ENCODE data around the gene THADA.
"Not testable (repeated sequence)": the region's sequence is repeated elsewhere in the genome, so short reads cannot be mapped to it uniquely, and the experiment has no call there.

THADA gene

DNA sequence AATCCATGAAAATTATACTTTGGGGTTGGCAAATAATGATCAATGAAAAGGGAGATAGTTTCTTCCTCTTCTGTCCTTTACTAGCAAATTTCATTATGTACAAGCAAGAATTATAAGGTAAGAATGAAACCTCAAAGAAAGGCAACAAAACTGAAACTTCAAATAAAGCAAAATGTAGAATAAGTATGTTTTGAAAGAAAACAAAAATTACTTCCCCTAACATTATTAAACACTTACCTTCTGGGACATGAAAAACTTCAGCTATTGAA, 29.4 kb downstream of the THADA start:
- Mint-ChIP-seq H3K4me3 (no peak overlapping the region), H3K36me3 (peaks cover 23% of the 10 kb centered on the region), H3K27me3 (no peaks in the 10 kb centered on the region), H3K27ac (no peak overlapping the region), H3K4me1 (ENCODE audit: low read depth) (peaks cover 23% of the 10 kb centered on the region), H3K9me3 (ENCODE audit: low read depth) (no peaks in the 10 kb centered on the region)

DNA sequence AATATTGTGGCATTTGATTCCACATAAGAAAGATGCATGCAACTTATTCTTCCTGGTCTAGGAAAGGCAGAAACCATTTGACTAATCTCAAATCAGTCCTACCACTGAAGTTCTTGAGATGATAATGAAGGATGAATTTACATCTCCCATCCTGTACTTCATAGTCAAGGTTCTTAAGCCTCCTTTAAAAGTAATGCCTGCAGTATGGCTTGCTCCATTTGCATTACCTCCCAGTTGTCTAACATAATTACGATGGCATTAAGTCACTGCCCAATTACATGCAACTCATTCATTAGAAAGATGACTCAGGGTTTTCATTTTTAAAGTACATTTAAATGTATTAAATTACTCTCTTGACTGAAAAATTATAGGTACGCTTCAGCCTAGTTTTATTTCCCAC, 32.2 kb downstream of the THADA start:
- H3K27me3 Mint-ChIP-seq = no peaks in the 10 kb centered on the region
- H3K4me3 Mint-ChIP-seq = no peak overlapping the region
- no peak overlapping the region for H3K27ac Mint-ChIP-seq
- H3K36me3 Mint-ChIP-seq = peaks cover 19% of the 10 kb centered on the region
- peaks cover 30% of the 10 kb centered on the region for H3K4me1 Mint-ChIP-seq (ENCODE audit: low read depth)
- no peaks in the 10 kb centered on the region for H3K9me3 Mint-ChIP-seq (ENCODE audit: low read depth)

DNA sequence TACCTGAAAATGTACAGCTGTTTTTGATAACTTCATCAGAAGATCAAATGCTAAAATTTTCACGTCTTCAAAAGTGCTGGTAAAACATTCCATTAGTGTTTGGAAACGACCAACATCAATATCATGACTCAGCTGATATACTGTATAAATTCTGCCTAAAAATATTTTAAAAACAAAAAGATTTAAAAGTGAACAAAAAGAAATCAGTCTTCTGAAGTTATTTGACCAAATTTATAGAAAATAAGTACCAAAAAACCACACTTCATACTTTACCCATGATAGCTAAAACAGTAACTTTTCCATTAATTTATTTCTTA, 35.6 kb downstream of the THADA start:
- no peak overlapping the region for H3K27ac Mint-ChIP-seq
- H3K4me1 Mint-ChIP-seq (ENCODE audit: low read depth) = peaks cover 20% of the 10 kb centered on the region
- H3K36me3 Mint-ChIP-seq = peaks cover 20% of the 10 kb centered on the region
- H3K27me3 Mint-ChIP-seq = no peaks in the 10 kb centered on the region
- no peak overlapping the region for H3K4me3 Mint-ChIP-seq
- H3K9me3 Mint-ChIP-seq (ENCODE audit: low read depth) = no peaks in the 10 kb centered on the region

DNA sequence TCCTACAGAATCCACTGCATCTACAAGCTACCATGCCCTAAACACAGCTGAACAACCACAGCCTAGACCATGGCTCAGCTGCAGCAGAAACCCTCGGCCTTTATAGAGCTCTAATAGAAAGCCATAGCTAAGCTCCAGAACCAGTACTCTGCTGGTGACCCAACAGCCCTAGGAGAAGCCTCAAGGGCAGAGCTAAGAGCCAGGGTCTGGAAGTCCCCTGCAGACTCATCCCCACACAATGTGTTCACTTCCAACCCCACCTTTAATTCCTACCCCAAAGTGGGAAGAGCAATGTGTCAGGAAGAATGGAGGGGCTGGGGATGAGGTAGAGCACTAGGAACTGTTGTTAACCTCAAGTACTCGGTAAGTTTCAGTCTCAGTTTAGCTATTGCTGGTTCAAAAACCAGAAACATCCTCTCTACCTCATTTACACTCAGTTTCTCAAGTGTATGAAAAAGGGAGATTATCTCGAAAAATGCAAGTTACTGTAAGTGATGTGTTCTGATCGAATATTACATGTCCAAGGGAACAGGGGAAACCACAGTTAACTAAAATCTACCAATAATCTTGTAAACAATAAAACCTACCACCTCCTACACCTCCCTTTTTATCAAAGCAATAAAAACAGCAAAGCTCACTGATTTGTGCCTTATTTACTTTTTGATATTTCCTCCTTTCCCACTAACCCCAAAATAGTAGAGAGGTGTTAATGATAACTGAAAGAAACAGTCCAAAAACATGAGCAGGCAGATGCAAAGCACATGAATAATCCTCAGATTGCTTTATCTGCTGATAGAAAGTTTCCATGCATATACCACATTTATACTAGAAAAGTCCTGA, 36.2 kb downstream of the THADA start:
- H3K27me3 Mint-ChIP-seq = no peaks in the 10 kb centered on the region
- no peaks in the 10 kb centered on the region for H3K9me3 Mint-ChIP-seq (ENCODE audit: low read depth)
- peaks cover 20% of the 10 kb centered on the region for H3K36me3 Mint-ChIP-seq
- peak overlapping the region; percentile 56 for H3K27ac Mint-ChIP-seq
- H3K4me1 Mint-ChIP-seq (ENCODE audit: low read depth) = peaks cover 20% of the 10 kb centered on the region
- H3K4me3 Mint-ChIP-seq = no peak overlapping the region

DNA sequence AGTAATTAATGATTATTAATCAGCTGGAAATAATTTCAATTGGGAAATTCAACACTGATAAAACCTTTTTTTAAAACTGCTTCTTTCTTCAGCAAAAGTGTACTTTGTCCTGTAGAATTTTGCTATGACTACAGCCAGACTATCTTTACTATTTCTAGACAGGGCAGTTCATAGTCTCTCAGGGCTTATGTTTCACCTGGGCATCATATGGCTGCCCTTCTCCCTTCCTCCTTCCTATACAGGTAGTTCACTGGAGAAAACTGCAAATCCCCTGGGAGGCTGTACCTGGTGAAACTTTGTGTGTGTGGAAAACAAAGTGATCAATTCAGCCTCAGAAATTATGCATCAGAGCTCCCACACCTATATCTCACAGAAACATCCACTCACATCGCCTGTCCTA, 38.6 kb downstream of the THADA start:
- no peak overlapping the region for H3K27ac Mint-ChIP-seq
- no peaks in the 10 kb centered on the region for H3K9me3 Mint-ChIP-seq (ENCODE audit: low read depth)
- no peaks in the 10 kb centered on the region for H3K27me3 Mint-ChIP-seq
- peaks cover 15% of the 10 kb centered on the region for H3K4me1 Mint-ChIP-seq (ENCODE audit: low read depth)
- peaks cover 20% of the 10 kb centered on the region for H3K36me3 Mint-ChIP-seq
- no peak overlapping the region for H3K4me3 Mint-ChIP-seq

DNA sequence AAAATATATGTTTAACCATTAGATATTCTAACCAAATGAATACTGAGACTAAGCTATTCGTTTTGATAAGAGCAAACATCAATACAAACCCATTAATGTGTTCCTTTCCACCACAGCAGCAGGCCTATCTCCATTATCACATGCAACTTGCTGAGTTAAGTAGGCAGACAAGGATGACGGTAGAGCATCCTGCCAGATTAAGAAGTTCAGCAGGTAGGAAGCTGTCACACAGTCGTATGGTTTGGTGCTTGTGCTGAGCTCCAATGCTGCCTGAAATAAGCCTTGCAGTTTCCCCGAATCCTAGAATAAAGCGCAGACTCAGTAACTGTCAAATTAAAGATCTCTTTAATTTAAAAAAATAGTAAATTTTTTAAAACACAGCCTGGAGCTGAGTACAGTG, 39.6 kb downstream of the THADA start:
- H3K36me3 Mint-ChIP-seq = peaks cover 17% of the 10 kb centered on the region
- H3K27ac Mint-ChIP-seq = no peak overlapping the region
- no peaks in the 10 kb centered on the region for H3K9me3 Mint-ChIP-seq (ENCODE audit: low read depth)
- no peaks in the 10 kb centered on the region for H3K27me3 Mint-ChIP-seq
- peaks cover 11% of the 10 kb centered on the region for H3K4me1 Mint-ChIP-seq (ENCODE audit: low read depth)
- no peak overlapping the region for H3K4me3 Mint-ChIP-seq

DNA sequence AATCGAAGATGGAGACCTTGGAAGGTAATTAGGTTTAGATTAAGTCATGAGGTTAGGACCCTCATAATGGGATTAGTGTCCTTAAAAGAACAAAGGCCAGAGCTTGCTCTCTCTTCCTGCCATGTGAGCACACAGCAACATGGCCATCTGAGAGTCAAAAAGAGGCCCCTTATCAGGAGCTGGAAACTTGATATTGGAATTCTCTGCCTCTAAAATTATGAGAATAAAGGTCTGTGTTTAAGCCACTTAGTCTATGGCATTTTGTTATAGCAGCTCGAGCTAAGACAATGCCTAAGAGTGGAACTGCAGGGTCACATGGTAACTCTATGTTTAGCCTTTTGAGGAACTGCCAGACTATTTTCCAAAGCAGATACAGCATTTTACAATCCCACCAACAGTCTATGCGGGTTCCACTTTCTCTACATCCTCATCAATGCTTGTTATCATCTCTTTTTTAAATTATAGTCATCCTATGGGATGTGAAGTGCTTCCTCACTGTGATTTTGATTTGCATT, 42.4 kb downstream of the THADA start:
- H3K36me3 Mint-ChIP-seq = peaks cover 30% of the 10 kb centered on the region
- no peak overlapping the region for H3K4me3 Mint-ChIP-seq
- H3K9me3 Mint-ChIP-seq (ENCODE audit: low read depth) = no peaks in the 10 kb centered on the region
- H3K4me1 Mint-ChIP-seq (ENCODE audit: low read depth) = peaks cover 6% of the 10 kb centered on the region
- H3K27me3 Mint-ChIP-seq = no peaks in the 10 kb centered on the region
- H3K27ac Mint-ChIP-seq = no peak overlapping the region

DNA sequence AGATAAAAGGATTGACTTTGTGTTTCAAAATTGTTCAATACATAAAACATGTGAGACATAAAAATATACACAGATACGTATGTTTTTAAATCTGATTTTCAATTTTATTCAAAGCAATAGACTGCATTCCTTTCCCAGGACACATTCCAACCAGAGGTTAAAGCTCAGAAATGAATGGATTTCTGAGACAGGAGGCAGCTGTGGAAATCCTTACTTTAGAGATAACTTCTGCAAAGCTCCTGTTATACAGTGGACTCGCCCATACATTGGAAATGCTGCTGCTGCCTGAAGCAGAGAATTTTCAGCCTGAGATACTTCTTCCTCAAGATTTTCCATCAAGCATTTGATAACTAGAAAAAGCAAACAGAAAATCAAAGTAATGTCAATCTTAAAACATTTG, 43.8 kb downstream of the THADA start:
- H3K4me1 Mint-ChIP-seq (ENCODE audit: low read depth) = peaks cover 6% of the 10 kb centered on the region
- H3K36me3 Mint-ChIP-seq = peaks cover 26% of the 10 kb centered on the region
- H3K27ac Mint-ChIP-seq = no peak overlapping the region
- no peaks in the 10 kb centered on the region for H3K27me3 Mint-ChIP-seq
- H3K9me3 Mint-ChIP-seq (ENCODE audit: low read depth) = no peaks in the 10 kb centered on the region
- H3K4me3 Mint-ChIP-seq = no peak overlapping the region

DNA sequence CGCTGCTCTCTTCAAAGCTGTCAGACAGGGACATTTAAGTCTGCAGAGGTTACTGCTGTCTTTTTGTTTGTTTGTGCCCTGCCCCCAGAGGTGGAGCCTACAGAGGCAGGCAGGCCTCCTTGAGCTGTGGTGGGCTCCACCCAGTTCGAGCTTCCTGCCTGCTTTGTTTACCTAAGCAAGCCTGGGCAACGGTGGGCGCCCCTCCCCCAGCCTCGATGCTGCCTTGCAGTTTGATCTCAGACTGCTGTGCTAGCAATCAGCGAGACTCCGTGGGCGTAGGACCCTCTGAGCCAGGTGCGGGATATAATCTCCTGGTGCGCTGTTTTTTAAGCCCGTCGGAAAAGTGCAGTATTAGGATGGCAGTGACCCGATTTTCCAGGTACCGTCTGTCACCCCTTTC, 47.5 kb downstream of the THADA start:
- H3K9me3 Mint-ChIP-seq (ENCODE audit: low read depth); H3K4me1 Mint-ChIP-seq (ENCODE audit: low read depth); H3K27ac Mint-ChIP-seq; H3K27me3 Mint-ChIP-seq; H3K4me3 Mint-ChIP-seq: not testable (repeated sequence)
- peaks cover 24% of the 10 kb centered on the region for H3K36me3 Mint-ChIP-seq

DNA sequence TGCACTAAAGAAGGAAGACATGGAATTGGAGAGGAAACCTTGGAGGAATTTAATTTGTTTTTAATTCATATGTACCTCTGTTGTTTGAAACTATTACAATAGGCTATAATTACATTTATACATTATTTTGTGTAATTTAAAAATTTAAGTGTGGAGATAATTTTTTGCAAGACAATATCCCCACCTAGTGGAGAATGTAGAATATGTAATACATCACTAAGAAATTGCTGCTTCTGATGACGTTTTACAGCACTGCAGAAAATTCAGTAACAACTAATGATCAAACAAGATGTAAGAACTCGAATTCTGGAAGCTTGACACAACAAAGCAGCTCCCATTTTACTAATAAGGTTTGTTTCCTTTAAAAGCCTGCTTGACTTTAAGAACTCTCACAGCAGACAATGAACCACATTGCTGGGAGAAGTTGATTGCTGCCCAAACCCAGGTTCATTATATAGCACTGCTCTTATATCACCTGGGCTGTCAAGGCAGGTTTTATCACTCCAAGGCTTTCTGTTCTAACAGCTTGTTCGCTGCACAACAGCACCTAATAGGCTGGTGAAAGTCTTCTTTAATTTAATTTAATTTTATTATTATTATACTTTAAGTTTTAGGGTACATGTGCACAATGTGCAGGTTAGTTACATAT, 53.4 kb downstream of the THADA start:
- Mint-ChIP-seq H3K4me1 (ENCODE audit: low read depth) (peaks cover 12% of the 10 kb centered on the region), H3K27me3 (no peaks in the 10 kb centered on the region), H3K27ac (no peak overlapping the region), H3K9me3 (ENCODE audit: low read depth) (no peaks in the 10 kb centered on the region), H3K4me3 (no peak overlapping the region), H3K36me3 (peaks cover 6% of the 10 kb centered on the region)

DNA sequence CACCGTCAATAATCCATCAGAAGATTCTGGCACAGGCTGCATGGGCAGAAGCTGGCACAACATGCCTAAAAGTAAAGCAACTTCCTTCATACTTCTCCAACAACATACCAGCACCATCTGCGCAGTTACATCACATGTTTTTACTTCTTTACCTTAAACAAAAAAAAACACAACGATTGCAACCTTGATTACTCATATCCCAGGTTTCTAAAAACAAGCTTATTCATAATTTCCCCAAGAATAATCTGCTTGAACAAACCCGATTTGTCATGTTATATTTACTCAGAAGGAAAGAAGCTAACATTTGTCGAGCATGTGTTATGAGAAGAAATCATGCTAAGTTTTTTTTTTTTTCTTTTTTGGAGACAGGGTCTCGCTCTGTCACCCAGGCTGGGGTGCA, 54.7 kb downstream of the THADA start:
- H3K36me3 Mint-ChIP-seq = peaks cover 8% of the 10 kb centered on the region
- no peak overlapping the region for H3K4me3 Mint-ChIP-seq
- no peak overlapping the region for H3K27ac Mint-ChIP-seq
- no peaks in the 10 kb centered on the region for H3K9me3 Mint-ChIP-seq (ENCODE audit: low read depth)
- peaks cover 18% of the 10 kb centered on the region for H3K4me1 Mint-ChIP-seq (ENCODE audit: low read depth)
- no peaks in the 10 kb centered on the region for H3K27me3 Mint-ChIP-seq

DNA sequence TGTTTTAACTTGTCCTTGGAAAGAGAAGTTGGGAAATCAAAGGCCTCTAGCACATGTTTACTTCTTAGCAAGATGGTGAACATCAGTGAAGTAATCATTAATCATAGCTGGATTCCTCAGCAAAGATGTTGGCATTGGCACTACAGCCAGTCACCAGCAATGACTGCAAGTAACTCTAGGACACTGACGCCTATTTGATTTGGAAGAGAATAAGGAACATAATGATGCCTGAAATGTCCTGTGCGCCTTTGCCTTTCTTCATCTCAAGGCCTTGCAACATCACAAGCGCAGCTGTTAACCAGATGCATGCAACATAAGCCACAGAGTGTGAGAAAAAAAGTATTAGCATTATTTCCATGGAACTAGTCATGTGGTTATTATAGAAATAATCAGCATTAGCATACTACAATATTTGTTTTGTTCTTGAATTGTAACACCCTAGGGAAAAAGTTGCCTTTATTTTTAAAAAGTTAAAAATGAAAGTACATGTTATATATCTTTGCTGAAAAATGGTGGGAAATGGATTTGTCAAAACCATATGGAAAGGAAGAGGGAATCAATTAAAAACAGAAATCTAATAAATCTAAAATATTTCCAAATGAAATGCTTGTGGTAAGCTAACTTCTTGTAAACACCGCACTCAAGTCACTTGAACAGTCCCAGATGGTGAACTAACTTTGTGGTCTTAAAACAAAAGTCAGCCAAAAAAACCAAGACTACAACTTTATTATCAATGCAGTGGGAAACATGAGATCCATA, 55.6 kb downstream of the THADA start:
- H3K4me3 Mint-ChIP-seq = no peak overlapping the region
- peaks cover 11% of the 10 kb centered on the region for H3K36me3 Mint-ChIP-seq
- peaks cover 18% of the 10 kb centered on the region for H3K4me1 Mint-ChIP-seq (ENCODE audit: low read depth)
- H3K27me3 Mint-ChIP-seq = no peaks in the 10 kb centered on the region
- no peaks in the 10 kb centered on the region for H3K9me3 Mint-ChIP-seq (ENCODE audit: low read depth)
- H3K27ac Mint-ChIP-seq = no peak overlapping the region

DNA sequence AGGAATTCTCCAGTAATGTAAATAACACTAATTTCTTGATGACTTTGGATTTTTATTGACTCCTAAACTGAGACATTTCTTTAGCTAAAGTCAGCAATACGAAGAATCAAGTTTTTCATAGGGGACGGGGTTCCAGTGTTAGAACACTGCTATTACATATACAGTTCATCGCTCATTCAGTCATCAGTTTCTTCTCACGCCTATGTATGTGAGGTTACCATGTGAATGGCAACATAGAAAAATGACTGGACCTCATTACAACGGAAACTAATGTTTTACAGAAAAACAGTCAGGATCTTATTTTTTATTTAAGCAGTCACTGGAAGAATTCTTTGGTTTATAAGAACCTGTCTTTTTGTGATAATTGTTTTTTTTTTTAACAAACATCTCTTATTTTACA, 56.4 kb downstream of the THADA start:
- H3K27me3 Mint-ChIP-seq = no peaks in the 10 kb centered on the region
- H3K36me3 Mint-ChIP-seq = peaks cover 18% of the 10 kb centered on the region
- no peaks in the 10 kb centered on the region for H3K9me3 Mint-ChIP-seq (ENCODE audit: low read depth)
- no peak overlapping the region for H3K4me3 Mint-ChIP-seq
- H3K27ac Mint-ChIP-seq = no peak overlapping the region
- H3K4me1 Mint-ChIP-seq (ENCODE audit: low read depth) = peaks cover 18% of the 10 kb centered on the region

DNA sequence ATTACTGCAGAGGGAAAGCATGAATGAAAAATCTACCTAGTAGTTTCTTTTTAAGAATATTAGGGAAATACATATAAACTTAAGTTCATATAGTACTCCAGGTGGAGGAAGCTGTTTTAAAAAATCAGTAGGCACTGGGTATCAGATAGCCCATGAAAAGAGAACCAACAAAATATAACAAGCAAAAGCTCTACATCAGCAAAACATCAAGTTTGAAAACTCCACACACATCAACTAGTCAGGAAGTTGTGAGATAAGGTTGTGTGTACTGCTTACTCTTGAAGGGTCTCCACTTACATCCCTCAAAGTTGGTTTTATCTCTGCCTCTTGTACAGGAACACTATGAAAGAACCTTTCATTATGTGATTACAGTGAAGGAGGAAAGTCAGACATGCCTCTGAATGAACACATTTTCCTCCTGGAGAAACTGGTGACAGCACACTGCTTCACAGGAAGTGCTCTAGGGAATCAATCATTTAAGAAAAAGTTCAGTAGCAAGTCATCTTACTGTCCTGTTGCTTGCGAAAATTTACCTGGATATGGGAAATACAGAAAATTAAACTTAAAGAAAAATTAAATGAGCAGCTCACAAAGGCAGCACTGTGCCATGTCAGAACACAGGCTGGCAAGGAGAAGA, 57.7 kb downstream of the THADA start:
- Mint-ChIP-seq H3K4me1 (ENCODE audit: low read depth) (peaks cover 18% of the 10 kb centered on the region), H3K9me3 (ENCODE audit: low read depth) (no peaks in the 10 kb centered on the region), H3K4me3 (no peak overlapping the region), H3K36me3 (peaks cover 20% of the 10 kb centered on the region), H3K27ac (no peak overlapping the region), H3K27me3 (no peaks in the 10 kb centered on the region)

DNA sequence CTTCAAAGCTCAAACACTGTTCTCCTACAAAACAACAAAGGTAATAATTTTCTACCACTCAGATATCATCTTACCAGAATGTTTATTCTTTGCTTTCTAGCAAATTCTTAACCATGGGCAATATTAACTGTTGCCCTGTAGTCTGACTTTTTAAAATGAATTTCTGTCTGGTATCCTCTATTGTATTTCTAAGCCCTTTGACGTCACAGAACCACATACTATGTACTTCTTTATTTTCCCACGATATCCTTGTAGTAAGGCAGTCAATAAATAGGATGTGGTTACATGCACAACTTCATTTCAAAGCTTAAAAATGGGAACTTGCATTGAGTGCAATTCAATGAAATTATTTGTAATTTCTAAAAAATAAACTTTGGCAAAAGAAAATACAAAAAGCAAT, 58.7 kb downstream of the THADA start:
- Mint-ChIP-seq H3K4me3 (no peak overlapping the region), H3K27ac (no peak overlapping the region), H3K27me3 (no peaks in the 10 kb centered on the region), H3K36me3 (peaks cover 28% of the 10 kb centered on the region), H3K9me3 (ENCODE audit: low read depth) (no peaks in the 10 kb centered on the region), H3K4me1 (ENCODE audit: low read depth) (peaks cover 21% of the 10 kb centered on the region)

All from activated naive CD8-positive, alpha-beta T cell (primary cell).